Activated B cell treated with CpG ODN at 0.5 μM for 24 hours (primary cell): ENCODE results near the gene BAZ1A. TPM values are rescaled to one million over a fixed set of nuclear protein-coding genes. Genes with fewer than 3 reads are reported as not detected.

Source experiments
- ATAC-seq: fragments of 200-7000 bp; cut with Tn5 transposase; one replicate; pipeline ENCODE4 v1.10.0; 2021; ENCODE audit warnings: low read depth, mild to moderate bottlenecking, moderate library complexity
- CTCF ChIA-PET: fragments of 350-600 bp; sonication (Branson Sonifier 250); formaldehyde crosslinking; loops from one replicate; lab custom pipeline; 2021; ENCODE audit warnings: antibody characterized with exemption; lab: Charles Lee
- POLR2A ChIA-PET: fragments of 350-600 bp; sonication (Branson Sonifier 250); formaldehyde crosslinking; loops from one replicate; lab custom pipeline; 2021; ENCODE audit warnings: antibody characterized with exemption; lab: Charles Lee
- DNase-seq: peaks from one replicate; pipeline ENCODE4 v3.0.0; 2022
- H3K27ac Mint-ChIP-seq: one replicate; pipeline ENCODE4 v1.8.0; 2020; ENCODE audit warnings: mixed read lengths
- H3K27me3 Mint-ChIP-seq: one replicate; pipeline ENCODE4 v1.8.0; 2021; ENCODE audit warnings: mixed read lengths
- H3K36me3 Mint-ChIP-seq: one replicate; pipeline ENCODE4 v1.8.0; 2021; ENCODE audit warnings: low read depth, mixed read lengths
- H3K4me1 Mint-ChIP-seq: one replicate; pipeline ENCODE4 v1.8.0; 2021; ENCODE audit warnings: mixed read lengths
- H3K4me3 Mint-ChIP-seq: one replicate; pipeline ENCODE4 v1.8.0; 2020; ENCODE audit warnings: mild to moderate bottlenecking, mixed read lengths
- H3K9me3 Mint-ChIP-seq: one replicate; pipeline ENCODE4 v1.8.0; 2020; ENCODE audit warnings: mixed read lengths
- intact Hi-C: fragments of 100-400 bp; cut with micrococcal nuclease; formaldehyde crosslinking; loops from one replicate; pipeline ENCODE4 v1.15.1; 2024
- total RNA-seq: library from RNA; stranded (reverse); gene quantifications from 2 replicates; pipeline ENCODE4 v1.2.3, GENCODE V29; 2022
- TF ChIP-seq, protein P1 (sequence below): fragments of 200-600 bp; IDR thresholded peaks from one replicate; pipeline ENCODE4 v1.8.0; 2022; ENCODE audit warnings: antibody characterized with exemption, mild to moderate bottlenecking

Gene BAZ1A
- total RNA-seq, 1 donor from 2014 or later: 55.9 TPM

DNA sequence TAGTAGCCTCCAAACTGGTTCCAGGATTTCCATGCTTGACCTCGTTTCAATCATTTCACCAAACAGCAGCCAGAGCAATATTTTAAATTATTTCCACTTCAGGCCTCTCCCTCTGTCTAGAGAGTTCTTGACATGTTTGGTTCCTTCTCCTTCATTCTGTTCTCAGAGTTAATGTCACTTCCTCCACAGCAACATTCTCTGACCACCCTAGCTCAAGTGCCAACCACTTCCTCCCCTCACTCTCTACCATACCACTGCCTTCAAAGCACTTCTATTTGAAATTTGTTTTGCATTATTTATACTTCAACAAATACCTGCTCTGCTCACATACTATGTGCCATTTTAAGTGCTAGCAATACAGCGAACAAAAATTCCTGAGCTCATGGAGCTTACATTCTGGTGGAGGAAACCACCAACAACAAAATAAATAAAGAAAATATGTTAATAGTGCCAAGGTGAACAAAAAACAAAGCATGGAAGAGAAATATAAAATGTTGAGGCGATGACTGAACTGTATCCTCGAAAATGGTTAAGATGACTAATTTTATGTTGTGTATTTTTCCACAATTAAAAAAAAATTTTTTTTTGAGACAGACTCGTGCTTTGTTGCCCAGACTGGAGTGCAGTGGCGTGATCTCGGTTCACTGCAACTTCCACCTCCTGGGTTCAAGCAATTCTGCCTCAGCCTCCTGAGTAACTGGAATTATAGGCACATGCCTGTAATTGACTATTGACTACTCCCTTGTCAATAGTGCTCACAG lies 17.3 kb downstream of the BAZ1A start:
- Mint-ChIP-seq H3K4me3 (no peak overlapping the region), H3K4me1 (peaks cover 10% of the 10 kb centered on the region), H3K27ac (peak overlapping the region; percentile 36), H3K9me3 (no peaks in the 10 kb centered on the region), H3K36me3 (peaks cover 62% of the 10 kb centered on the region), H3K27me3 (no peaks in the 10 kb centered on the region)
- intact Hi-C loops: no loop called here
- ChIA-PET POLR2A (no interaction called here), CTCF (no interaction called here)
- TF ChIP-seq, protein P1, sequence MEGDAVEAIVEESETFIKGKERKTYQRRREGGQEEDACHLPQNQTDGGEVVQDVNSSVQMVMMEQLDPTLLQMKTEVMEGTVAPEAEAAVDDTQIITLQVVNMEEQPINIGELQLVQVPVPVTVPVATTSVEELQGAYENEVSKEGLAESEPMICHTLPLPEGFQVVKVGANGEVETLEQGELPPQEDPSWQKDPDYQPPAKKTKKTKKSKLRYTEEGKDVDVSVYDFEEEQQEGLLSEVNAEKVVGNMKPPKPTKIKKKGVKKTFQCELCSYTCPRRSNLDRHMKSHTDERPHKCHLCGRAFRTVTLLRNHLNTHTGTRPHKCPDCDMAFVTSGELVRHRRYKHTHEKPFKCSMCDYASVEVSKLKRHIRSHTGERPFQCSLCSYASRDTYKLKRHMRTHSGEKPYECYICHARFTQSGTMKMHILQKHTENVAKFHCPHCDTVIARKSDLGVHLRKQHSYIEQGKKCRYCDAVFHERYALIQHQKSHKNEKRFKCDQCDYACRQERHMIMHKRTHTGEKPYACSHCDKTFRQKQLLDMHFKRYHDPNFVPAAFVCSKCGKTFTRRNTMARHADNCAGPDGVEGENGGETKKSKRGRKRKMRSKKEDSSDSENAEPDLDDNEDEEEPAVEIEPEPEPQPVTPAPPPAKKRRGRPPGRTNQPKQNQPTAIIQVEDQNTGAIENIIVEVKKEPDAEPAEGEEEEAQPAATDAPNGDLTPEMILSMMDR: no peak
- no peak for ATAC-seq
- no peak for DNase-seq

DNA sequence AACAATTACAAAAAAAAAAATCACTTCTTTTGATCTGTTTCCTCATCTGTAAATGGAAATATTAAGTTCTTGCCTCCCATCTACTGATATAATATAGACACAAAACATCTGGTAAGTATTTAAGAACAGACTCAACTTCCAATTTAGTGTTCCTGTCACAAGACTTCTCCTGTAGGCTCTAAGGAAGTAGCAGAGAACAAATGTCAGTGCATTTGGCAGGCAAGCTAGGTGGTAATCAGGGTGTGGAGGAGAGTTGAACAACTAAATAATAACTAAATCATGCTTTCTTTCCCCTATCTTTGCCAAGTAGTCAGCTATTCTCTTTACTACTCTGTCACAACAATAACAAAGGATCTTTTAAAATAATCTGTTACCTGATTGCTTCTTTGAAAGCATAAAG lies 22.1 kb downstream of the BAZ1A start:
- H3K36me3 Mint-ChIP-seq: peaks cover 65% of the 10 kb centered on the region
- TF ChIP-seq, protein P1: no peak
- ChIA-PET POLR2A (interaction anchor here (0.7 kb wide), 1 partner anchor 10 kb away, joined by 3 read pairs; no protein-coding TSS in a partner anchor), CTCF (interaction anchor here (0.7 kb wide), 1 partner anchor 26 kb away, joined by 4 read pairs; no protein-coding TSS in a partner anchor)
- no peak overlapping the region for H3K4me3 Mint-ChIP-seq
- peak overlapping the region; percentile 14 for H3K27ac Mint-ChIP-seq
- no peaks in the 10 kb centered on the region for H3K9me3 Mint-ChIP-seq
- ATAC-seq: no peak
- DNase-seq: no peak
- no peaks in the 10 kb centered on the region for H3K27me3 Mint-ChIP-seq
- intact Hi-C loops: loop anchor here (2.0 kb wide), 1 partner anchor 14 kb away; no protein-coding TSS in a partner anchor
- peaks cover 10% of the 10 kb centered on the region for H3K4me1 Mint-ChIP-seq

DNA sequence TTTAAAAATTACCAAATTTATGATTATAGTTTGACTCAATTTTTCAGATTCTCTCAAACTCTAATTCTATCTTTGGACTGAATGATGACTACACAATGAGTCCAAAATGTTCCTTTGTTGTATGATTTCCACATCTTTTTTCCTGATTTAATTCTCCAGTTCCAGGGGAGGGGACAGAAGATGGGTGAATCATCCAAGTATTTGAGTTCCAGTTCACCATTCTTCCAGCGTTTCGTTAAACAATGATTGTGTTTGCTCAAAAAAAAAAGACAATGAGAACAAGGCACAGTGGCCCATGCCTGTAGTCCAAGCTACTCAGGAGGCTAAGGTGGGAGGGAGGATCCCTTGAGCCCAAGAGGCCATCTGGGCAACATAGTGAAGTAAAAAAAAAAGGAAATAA lies 23.8 kb downstream of the BAZ1A start:
- DNase-seq (no peak), ATAC-seq (no peak)
- TF ChIP-seq, protein P1: no peak
- POLR2A ChIA-PET: interaction anchor here (0.7 kb wide), 1 partner anchor 21 kb away, joined by 4 read pairs; no protein-coding TSS in a partner anchor
- CTCF ChIA-PET: no interaction called here
- no peaks in the 10 kb centered on the region for H3K27me3 Mint-ChIP-seq
- H3K4me3 Mint-ChIP-seq: no peak overlapping the region
- H3K9me3 Mint-ChIP-seq: no peaks in the 10 kb centered on the region
- no peaks in the 10 kb centered on the region for H3K4me1 Mint-ChIP-seq
- intact Hi-C loops: no loop called here
- H3K36me3 Mint-ChIP-seq: peaks cover 61% of the 10 kb centered on the region
- no peak overlapping the region for H3K27ac Mint-ChIP-seq

DNA sequence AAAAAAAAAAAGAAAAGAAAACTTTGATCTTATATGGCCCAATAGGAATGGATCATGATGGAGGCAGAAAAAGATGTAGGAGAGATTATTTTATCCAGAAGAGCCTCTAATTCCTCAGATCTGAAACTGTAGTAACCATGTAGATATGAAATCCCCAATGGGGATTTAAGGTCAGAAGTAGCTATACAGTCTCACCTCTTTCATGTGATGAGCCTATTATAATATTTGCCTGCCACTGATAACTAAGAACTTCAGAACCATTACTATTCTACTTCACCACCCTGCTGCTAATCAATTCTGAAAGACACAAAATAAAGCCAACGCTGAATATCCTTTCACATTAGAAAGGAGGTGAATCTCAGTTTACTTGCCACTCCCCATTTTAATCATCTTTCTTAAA lies 29.3 kb downstream of the BAZ1A start:
- H3K4me3 Mint-ChIP-seq: no peak overlapping the region
- TF ChIP-seq, protein P1: no peak
- H3K9me3 Mint-ChIP-seq: peaks cover 3% of the 10 kb centered on the region
- ChIA-PET CTCF (no interaction called here), POLR2A (interaction anchor here (0.6 to 0.7 kb wide), 3 partner anchors 17 to 261 kb away, joined by 3 read pairs; no protein-coding TSS in a partner anchor)
- intact Hi-C loops: no loop called here
- H3K4me1 Mint-ChIP-seq: peaks cover 8% of the 10 kb centered on the region
- peaks cover 55% of the 10 kb centered on the region for H3K36me3 Mint-ChIP-seq
- DNase-seq (no peak), ATAC-seq (no peak)
- H3K27ac Mint-ChIP-seq: no peak overlapping the region
- no peaks in the 10 kb centered on the region for H3K27me3 Mint-ChIP-seq

DNA sequence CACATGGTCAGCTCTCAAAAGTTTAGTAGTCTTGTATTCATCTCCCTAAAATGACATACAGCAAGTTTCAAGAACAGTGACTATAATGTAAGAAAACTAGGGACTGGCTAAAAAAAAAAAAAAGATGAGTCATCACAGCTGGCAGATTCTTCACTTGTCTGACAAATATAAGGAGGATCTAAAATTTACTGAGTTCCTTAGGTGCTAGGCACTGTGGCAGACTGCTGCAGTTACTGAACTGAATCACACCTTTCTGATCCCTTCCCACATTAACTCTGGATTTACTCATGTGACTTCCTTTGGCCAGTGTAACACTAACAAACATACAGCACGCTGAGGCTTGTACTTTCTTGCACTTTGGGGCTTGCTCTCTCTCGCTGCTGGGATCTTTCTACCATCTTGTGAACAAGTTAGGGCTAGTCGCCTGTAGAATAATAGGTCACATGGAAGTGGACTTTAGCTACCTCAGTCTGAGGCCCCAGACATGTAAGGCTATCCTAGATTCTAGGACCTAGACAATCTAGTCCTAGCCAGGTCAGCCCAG lies 32.1 kb downstream of the BAZ1A start:
- no peak for ATAC-seq
- no peaks in the 10 kb centered on the region for H3K27me3 Mint-ChIP-seq
- H3K27ac Mint-ChIP-seq: no peak overlapping the region
- peaks cover 49% of the 10 kb centered on the region for H3K36me3 Mint-ChIP-seq
- ChIA-PET POLR2A (interaction anchor here (0.5 to 0.6 kb wide), 2 partner anchors 10 to 206 kb away, joined by 3 to 4 read pairs; no protein-coding TSS in a partner anchor), CTCF (no interaction called here)
- no peak for DNase-seq
- TF ChIP-seq, protein P1: no peak
- H3K4me3 Mint-ChIP-seq: no peak overlapping the region
- H3K9me3 Mint-ChIP-seq: peaks cover 3% of the 10 kb centered on the region
- peaks cover 10% of the 10 kb centered on the region for H3K4me1 Mint-ChIP-seq
- intact Hi-C loops: no loop called here
